HepG2 (cell line): ENCODE data around the gene RBM22. TPM values are rescaled to one million over a fixed set of nuclear protein-coding genes. Genes with fewer than 3 reads are reported as not detected.

Source experiments
- ATAC-seq: fragments of 200-7000 bp; cut with Tn5 transposase; 3 replicates; pipeline ENCODE4 v1.9.1; 2020; ENCODE audit warnings: mild to moderate bottlenecking, moderate library complexity
- BruUV-seq: library from RNA; stranded (reverse); fragments of 400-500 nt; replicated peaks from 2 replicates; lab custom pipeline; 2021; lab: Mats Ljungman, UMichigan
- CTCF ChIA-PET: fragments of 300-600 bp; formaldehyde crosslinking; extraction: SDS; loops from one replicate; lab custom pipeline; 2021; ENCODE audit warnings: low total read pairs, inconsistent platforms, low intra/inter-chr PET ratio; lab: Yijun Ruan, JAX
- POLR2A ChIA-PET: fragments of 350-600 bp; sonication (Branson Sonifier 250); formaldehyde crosslinking; loops from one replicate; lab custom pipeline; 2020; ENCODE audit warnings: antibody characterized with exemption, inconsistent platforms; lab: Yijun Ruan, JAX
- DNase-seq: peaks from one replicate; pipeline ENCODE4 v3.0.0-alpha.2; 2015; ENCODE audit warnings: low spot score
- FAIRE-seq: peaks from 3 replicates; lab custom pipeline; 2011; peaks lifted over from hg19 to GRCh38; lab: Jason Lieb, UNC
- H2AFZ ChIP-seq: one replicate; pipeline ENCODE4 v1.6.1; 2011; ENCODE audit warnings: low read length, inconsistent platforms
- H3K27ac ChIP-seq: fragments of 300-600 bp; 3 replicates; pipeline ENCODE4 v1.8.0; 2011; ENCODE audit warnings: mixed run types, mild to moderate bottlenecking, mixed read lengths, low read length, inconsistent platforms; ENCODE audit not compliant: insufficient read depth; ENCODE audit errors: extremely low read length
- H3K27me3 ChIP-seq, 2 experiments: fragments of 200-600 bp in 1 of 2; 2 replicates in 1 of 2; 3 replicates in 1 of 2; pipeline versions ENCODE4 v1.6.0 to v1.8.0; 2011; ENCODE audit warnings: low read length in 2 of 2, mild to moderate bottlenecking in 2 of 2, moderate library complexity in 2 of 2, inconsistent platforms in 1 of 2; ENCODE audit not compliant: insufficient read depth in 2 of 2, control insufficient read depth in 1 of 2
- H3K36me3 ChIP-seq, 2 experiments: fragments of 200-600 bp in 1 of 2; replicated peaks in 1 of 2; 2 replicates in 1 of 2; 3 replicates in 1 of 2; pipeline versions ENCODE4 v1.5.1 to v1.8.0; 2011; ENCODE audit warnings: low read length in 2 of 2, inconsistent platforms in 1 of 2; ENCODE audit not compliant: insufficient read depth in 2 of 2, control insufficient read depth in 1 of 2
- H3K4me1 ChIP-seq: 2 replicates; pipeline ENCODE4 v1.5.1; 2012; ENCODE audit warnings: low read length, inconsistent platforms; ENCODE audit not compliant: insufficient read depth
- H3K4me2 ChIP-seq: 2 replicates; pipeline ENCODE4 v1.6.0; 2011; ENCODE audit warnings: low read depth, low read length, inconsistent platforms
- H3K4me3 ChIP-seq, 3 experiments: fragments of 200-600 bp in 1 of 3; sonication (generic), shearing (Covaris generic) in 1 of 3; replicated peaks in 1 of 3; 2 replicates each; pipeline ENCODE4 v1.5.1; 2011 to 2016; ENCODE audit warnings: low read length in 3 of 3, inconsistent platforms in 2 of 3, low read depth in 2 of 3, mild to moderate bottlenecking in 2 of 3, control low read depth in 1 of 3, mixed read lengths in 1 of 3; ENCODE audit not compliant: insufficient read depth in 1 of 3
- H3K79me2 ChIP-seq: one replicate; pipeline ENCODE4 v1.6.1; 2011; ENCODE audit warnings: low read length, inconsistent platforms; ENCODE audit not compliant: insufficient read depth
- H3K9ac ChIP-seq: 2 replicates; pipeline ENCODE4 v1.6.0; 2011; ENCODE audit warnings: mild to moderate bottlenecking, low read depth, low read length, inconsistent platforms; ENCODE audit not compliant: insufficient read depth
- H3K9me3 ChIP-seq: 2 replicates; pipeline ENCODE4 v1.5.1; 2012; ENCODE audit warnings: mild to moderate bottlenecking, low read length
- H4K20me1 ChIP-seq: 2 replicates; pipeline ENCODE4 v1.6.0; 2011; ENCODE audit warnings: inconsistent platforms, mild to moderate bottlenecking, low read length, moderate library complexity; ENCODE audit not compliant: insufficient read depth
- HNRNPK ChIP-seq: fragments of 200-400 bp; formaldehyde crosslinking; IDR thresholded peaks from 2 replicates; pipeline ENCODE4 v1.6.1; 2018; ENCODE audit warnings: low read length, low read depth, moderate library complexity, mild to moderate bottlenecking; ENCODE audit not compliant: poor library complexity, severe bottlenecking
- ZNF546 ChIP-seq: sonication (generic); formaldehyde crosslinking; conservative IDR thresholded peaks from 2 replicates; pipeline ENCODE4 v1.8.1; 2023; ENCODE audit warnings: mild to moderate bottlenecking, missing genetic modification reagents
- ZNF709 ChIP-seq: sonication (generic); formaldehyde crosslinking; IDR thresholded peaks from 2 replicates; pipeline ENCODE4 v1.5.0; 2020; ENCODE audit warnings: mild to moderate bottlenecking, missing genetic modification reagents
- WGBS: methylation state at CpG from one replicate; pipeline ENCODE4 v1.1.6; 2017; ENCODE audit warnings: low lambda C conversion rate; 5-methylcytosine and 5-hydroxymethylcytosine counted together
- in situ Hi-C: cut with HindIII; loops from 2 replicates; pipeline ENCODE4 v1.10.0; 2017; ENCODE audit warnings: low pct_unique_long_range_greater_than_20kb; ENCODE audit not compliant: extremely low pct_ligation_motif_present
- intact Hi-C: fragments of 100-400 bp; cut with micrococcal nuclease; formaldehyde crosslinking; loops from one replicate; pipeline ENCODE4 v1.10.0; 2022; ENCODE audit not compliant: unreplicated experiment
- polyA plus RNA-seq, 8 experiments: library from polyadenylated mRNA; depleted of rRNA in 3 of 8; stranded (reverse) in 7 of 8; unstranded in 1 of 8; fragments of >200 nt; fragmentation: Illumina TruSeq in 4 of 8; extraction: Trizol in 4 of 8; gene quantifications; 2 replicates each; pipeline versions ENCODE4 v1.2.1 to v1.2.3, GENCODE V29; 2011 to 2016; ENCODE audit warnings: low read depth in 4 of 8, missing spikeins in 1 of 8, mixed read lengths in 1 of 8; ENCODE audit not compliant: insufficient read depth in 1 of 8
- total RNA-seq, 5 experiments: library from RNA; depleted of rRNA; stranded (reverse); fragments of >200 nt; fragmentation: Illumina TruSeq; extraction: Trizol; gene quantifications; 2 replicates each; pipeline ENCODE4 v1.2.3, GENCODE V29; 2016; ENCODE audit warnings: low read depth in 1 of 5
- TF ChIP-seq, protein P1 (sequence below): sonication (generic); formaldehyde crosslinking; IDR thresholded peaks from 2 replicates; pipeline ENCODE4 v1.5.0; 2020; ENCODE audit warnings: mild to moderate bottlenecking, missing genetic modification reagents, borderline replicate concordance
- TF ChIP-seq, protein P2 (sequence below): IDR thresholded peaks from 2 replicates; pipeline ENCODE4 v1.6.1; 2016; ENCODE audit warnings: missing genetic modification reagents, missing compliant biosample characterization
- TF ChIP-seq, protein P3 (sequence below), 2 experiments: fragments of 450-650 bp in 1 of 2; sonication (generic) in 1 of 2; formaldehyde crosslinking; IDR thresholded peaks; 2 replicates each; pipeline versions ENCODE4 v1.5.0 to v1.8.0; 2020 to 2022; ENCODE audit warnings: mild to moderate bottlenecking in 1 of 2, missing genetic modification reagents in 1 of 2

Gene RBM22
- total and polyA plus RNA-seq, 2 of the 13 experiments (the other 11 are each of a cell fraction or from before 2014, with no cell fraction given): 28.3 to 35.0 TPM

DNA sequence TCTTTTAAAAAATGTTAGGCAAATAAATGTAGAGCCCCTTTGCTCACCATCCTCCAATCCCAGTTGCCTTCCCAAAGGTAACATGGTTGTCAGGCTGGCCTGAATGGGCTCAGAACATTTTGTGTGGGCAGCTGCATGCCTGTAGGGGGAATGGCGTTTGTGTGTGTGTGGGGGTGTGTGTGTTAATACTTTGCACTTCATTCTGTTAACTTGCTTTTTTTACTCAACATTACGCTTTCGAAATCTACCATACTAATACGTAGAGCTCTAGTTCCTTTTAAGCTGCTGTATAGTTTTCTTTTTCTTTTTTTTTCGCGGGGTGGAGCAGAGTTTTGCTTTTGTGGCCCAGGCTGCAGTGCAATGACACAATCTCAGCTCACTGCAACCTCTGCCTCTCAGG lies 25.8 kb downstream of the RBM22 start (continued):
- TF ChIP-seq, protein P1, sequence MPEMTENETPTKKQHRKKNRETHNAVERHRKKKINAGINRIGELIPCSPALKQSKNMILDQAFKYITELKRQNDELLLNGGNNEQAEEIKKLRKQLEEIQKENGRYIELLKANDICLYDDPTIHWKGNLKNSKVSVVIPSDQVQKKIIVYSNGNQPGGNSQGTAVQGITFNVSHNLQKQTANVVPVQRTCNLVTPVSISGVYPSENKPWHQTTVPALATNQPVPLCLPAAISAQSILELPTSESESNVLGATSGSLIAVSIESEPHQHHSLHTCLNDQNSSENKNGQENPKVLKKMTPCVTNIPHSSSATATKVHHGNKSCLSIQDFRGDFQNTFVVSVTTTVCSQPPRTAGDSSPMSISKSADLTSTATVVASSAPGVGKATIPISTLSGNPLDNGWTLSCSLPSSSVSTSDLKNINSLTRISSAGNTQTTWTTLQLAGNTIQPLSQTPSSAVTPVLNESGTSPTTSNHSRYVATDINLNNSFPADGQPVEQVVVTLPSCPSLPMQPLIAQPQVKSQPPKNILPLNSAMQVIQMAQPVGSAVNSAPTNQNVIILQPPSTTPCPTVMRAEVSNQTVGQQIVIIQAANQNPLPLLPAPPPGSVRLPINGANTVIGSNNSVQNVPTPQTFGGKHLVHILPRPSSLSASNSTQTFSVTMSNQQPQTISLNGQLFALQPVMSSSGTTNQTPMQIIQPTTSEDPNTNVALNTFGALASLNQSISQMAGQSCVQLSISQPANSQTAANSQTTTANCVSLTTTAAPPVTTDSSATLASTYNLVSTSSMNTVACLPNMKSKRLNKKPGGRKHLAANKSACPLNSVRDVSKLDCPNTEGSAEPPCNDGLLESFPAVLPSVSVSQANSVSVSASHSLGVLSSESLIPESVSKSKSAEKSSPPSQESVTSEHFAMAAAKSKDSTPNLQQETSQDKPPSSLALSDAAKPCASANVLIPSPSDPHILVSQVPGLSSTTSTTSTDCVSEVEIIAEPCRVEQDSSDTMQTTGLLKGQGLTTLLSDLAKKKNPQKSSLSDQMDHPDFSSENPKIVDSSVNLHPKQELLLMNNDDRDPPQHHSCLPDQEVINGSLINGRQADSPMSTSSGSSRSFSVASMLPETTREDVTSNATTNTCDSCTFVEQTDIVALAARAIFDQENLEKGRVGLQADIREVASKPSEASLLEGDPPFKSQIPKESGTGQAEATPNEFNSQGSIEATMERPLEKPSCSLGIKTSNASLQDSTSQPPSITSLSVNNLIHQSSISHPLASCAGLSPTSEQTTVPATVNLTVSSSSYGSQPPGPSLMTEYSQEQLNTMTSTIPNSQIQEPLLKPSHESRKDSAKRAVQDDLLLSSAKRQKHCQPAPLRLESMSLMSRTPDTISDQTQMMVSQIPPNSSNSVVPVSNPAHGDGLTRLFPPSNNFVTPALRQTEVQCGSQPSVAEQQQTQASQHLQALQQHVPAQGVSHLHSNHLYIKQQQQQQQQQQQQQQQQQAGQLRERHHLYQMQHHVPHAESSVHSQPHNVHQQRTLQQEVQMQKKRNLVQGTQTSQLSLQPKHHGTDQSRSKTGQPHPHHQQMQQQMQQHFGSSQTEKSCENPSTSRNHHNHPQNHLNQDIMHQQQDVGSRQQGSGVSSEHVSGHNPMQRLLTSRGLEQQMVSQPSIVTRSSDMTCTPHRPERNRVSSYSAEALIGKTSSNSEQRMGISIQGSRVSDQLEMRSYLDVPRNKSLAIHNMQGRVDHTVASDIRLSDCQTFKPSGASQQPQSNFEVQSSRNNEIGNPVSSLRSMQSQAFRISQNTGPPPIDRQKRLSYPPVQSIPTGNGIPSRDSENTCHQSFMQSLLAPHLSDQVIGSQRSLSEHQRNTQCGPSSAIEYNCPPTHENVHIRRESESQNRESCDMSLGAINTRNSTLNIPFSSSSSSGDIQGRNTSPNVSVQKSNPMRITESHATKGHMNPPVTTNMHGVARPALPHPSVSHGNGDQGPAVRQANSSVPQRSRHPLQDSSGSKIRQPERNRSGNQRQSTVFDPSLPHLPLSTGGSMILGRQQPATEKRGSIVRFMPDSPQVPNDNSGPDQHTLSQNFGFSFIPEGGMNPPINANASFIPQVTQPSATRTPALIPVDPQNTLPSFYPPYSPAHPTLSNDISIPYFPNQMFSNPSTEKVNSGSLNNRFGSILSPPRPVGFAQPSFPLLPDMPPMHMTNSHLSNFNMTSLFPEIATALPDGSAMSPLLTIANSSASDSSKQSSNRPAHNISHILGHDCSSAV (CRISPR knock-in tag): no peak
- TF ChIP-seq, all 625 proteins: peak for 0

DNA sequence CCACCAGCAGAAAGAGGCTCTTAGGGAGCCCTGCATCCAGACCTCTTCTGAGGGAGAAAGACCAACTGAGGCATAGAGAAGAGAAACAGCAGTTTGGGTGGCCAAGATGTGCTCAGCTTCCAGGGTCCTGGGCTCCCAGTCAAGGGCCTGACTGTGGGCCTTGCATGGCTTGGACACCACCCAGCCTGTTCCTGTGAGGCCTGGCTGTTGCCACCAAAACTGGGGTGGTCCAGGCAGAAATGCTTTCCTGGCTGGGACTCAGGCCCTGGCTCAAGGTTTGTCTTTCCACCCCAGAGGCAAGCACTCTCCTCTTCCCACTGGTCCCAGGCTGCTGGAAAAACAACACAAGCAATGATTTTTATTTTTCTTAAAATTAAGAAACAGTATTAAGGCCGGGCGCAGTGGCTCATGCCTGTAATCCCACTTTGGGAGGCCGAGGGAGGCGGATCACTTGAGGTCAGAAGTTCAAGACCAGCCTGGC lies 26.5 kb downstream of the RBM22 start:
- Histone ChIP-seq H3K9me3 (no peaks in the 10 kb centered on the region), H2AFZ (no peak overlapping the region), H3K4me1 (no peaks in the 10 kb centered on the region), H3K27ac (no peak overlapping the region), H4K20me1 (no peaks in the 10 kb centered on the region), H3K9ac (no peak overlapping the region), H3K4me2 (no peak overlapping the region), H3K36me3 (no peaks in the 10 kb centered on the region), H3K4me3 (no peak overlapping the region), H3K79me2 (no peaks in the 10 kb centered on the region), H3K27me3 (peaks cover 2 to 28% of the 10 kb centered on the region in 2 experiments; a peak in 2 of 5 replicates)
- DNase-seq (no peak), ATAC-seq (no peak), FAIRE-seq (no peak)
- intact Hi-C loops: no loop called here
- in situ Hi-C loops: loop anchor here (25.0 kb wide), 1 partner anchor 212 kb away; no protein-coding TSS in a partner anchor
- POLR2A ChIA-PET: no interaction called here
- CTCF ChIA-PET: no interaction called here
- TF ChIP-seq, protein P2, sequence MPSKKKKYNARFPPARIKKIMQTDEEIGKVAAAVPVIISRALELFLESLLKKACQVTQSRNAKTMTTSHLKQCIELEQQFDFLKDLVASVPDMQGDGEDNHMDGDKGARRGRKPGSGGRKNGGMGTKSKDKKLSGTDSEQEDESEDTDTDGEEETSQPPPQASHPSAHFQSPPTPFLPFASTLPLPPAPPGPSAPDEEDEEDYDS (CRISPR knock-in tag): no peak
- TF ChIP-seq, protein P3, sequence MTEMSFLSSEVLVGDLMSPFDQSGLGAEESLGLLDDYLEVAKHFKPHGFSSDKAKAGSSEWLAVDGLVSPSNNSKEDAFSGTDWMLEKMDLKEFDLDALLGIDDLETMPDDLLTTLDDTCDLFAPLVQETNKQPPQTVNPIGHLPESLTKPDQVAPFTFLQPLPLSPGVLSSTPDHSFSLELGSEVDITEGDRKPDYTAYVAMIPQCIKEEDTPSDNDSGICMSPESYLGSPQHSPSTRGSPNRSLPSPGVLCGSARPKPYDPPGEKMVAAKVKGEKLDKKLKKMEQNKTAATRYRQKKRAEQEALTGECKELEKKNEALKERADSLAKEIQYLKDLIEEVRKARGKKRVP (CRISPR knock-in tag; IDR thresholded peaks at IDR 0.05): no peak
- no peak for TF ChIP-seq HNRNPK
- TF ChIP-seq ZNF709: no peak
- no peak for TF ChIP-seq ZNF546 (CRISPR knock-in tag)
- WGBS: 25% methylated on average over 4 of the region's 4 CpGs
- BruUV-seq: no TSS peak
